Cerebellar nuclear complex (tissue), 1 donor: Measurements from ENCODE around the gene UNC5CL.

Experiments
- DNase-seq, 2 experiments: peaks; one replicate each; lab custom pipeline; 2025; lab: John Stamatoyannopoulos, UW

Gene UNC5CL

DNA sequence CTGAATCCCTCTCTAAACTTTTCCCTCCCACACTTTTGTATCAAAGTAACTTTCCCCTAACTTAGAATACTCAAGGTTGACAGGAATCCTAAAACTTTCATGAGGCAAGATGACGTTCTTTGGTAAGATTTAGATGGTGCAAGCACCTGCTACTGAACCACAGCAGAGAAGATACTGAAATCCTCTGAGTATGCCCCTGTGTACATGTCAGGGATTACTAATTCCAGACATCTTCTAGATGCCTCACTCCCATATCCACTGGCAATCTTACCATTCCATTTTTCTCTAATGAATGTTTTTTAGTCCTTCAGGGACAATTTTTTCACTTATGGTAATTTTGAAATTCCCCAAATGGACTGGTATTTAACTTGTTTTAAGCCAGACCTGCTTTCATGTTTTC lies 23.0 kb upstream of the UNC5CL start:
- no peak for DNase-seq

DNA sequence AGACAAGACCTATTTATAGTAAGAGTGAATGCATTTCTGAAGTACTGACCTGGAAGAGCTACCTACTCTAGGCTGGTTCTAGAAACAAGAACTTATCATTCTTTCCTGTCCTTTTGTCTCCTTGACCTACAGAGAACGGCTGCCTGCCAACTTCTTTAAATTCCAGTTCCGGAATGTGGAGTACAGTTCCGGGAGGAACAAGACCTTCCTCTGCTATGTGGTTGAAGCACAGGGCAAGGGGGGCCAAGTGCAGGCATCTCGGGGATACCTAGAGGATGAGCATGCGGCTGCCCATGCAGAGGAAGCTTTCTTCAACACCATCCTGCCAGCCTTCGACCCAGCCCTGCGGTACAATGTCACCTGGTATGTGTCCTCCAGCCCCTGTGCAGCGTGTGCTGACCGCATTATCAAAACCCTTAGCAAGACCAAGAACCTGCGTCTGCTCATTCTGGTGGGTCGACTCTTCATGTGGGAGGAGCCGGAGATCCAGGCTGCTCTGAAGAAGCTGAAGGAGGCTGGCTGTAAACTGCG lies 22.2 kb upstream of the UNC5CL start:
- no peak for DNase-seq

DNA sequence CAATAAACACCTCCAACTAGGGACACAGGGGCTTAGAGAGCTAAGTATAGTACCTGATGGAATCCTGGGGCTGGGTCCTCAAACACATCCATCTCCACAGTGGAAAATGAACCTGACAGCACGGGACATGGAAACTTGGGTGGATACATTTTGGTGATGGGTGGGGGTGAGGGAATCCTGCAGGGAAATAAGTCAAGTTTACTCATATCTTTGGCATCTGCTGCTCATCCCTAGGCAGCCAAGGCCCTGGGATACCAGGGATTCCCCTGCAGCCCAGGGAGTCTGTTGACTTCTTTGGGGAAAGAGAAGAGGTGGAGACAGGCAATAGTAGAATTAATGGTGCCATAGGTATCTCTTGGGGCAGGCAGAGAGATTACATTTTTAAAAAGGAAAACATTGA lies 20.5 kb upstream of the UNC5CL start:
- no peak for DNase-seq

DNA sequence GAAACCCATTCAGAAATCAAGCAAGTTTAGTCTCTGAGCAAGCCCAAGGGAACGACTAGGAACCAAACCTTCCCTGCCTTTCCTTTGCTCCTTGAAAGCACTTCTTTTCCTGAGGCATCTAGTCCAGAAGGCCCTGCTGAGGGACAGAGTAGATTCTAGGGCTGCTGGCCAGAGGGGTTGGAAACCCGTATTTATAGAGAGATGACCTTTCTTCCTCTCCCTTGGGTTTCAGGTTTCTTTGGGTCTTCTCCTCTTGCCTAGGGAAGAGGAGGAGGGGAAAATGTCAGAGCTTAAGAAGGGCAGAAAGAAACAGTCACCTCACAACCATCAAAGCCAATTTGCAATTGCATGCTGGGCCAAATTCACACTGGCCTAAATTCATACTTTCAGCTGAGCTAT lies 19.8 kb upstream of the UNC5CL start:
- no peak for DNase-seq

DNA sequence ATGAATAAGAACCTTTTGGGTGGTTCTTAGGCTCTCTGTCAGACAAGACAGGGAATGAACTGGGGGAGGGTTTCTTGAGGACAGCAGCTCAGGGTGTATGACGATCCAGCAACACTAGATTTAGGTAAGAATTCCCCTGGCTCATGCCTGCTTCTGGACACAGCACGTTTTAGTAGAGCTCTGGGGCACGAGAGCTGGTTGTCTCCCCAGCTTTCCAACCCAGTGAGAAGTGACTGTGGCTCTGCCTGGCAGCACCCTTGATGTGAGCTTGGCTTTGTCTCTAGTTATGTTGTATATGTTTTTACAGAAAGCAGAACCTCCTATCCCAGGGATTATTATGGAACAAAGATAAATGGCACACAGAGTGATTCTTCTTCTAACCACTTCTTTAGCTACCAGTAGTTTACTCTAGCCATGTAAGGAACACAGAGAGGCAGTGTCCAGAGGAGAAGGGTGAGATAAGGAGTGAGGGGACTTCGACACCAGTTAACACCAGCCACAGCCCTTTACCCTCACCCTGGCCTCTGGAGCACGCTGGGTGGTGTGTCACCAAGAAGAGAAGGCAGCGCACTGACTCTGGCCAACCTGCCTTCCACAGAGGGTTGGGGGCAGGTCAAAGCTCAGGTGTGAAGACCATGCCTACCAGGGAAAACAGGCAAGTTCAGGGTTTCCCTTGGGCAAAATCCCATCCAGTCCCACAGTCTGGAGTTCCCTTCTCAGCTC lies 17.9 kb upstream of the UNC5CL start:
- DNase-seq, result no peak

DNA sequence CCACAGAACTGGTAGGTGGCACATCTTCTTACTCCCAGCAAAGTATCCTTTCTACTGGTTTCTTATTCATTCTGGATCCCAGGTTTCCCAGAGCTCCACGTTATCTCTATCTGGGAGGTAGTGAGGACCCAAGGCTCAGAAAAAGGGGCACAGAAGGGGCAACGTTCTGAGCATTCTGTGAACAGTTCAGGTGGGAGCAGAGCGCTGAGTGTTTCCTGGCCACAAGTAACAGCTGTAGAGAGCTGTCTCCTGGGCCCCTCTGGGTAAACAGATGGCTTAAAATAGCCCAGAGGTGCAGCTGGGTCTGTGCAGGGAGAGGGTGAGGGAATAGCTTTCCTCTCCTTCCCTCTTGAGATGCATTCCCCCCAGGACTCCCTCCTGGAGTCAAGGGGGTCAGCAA lies 16.1 kb upstream of the UNC5CL start:
- no peak for DNase-seq

DNA sequence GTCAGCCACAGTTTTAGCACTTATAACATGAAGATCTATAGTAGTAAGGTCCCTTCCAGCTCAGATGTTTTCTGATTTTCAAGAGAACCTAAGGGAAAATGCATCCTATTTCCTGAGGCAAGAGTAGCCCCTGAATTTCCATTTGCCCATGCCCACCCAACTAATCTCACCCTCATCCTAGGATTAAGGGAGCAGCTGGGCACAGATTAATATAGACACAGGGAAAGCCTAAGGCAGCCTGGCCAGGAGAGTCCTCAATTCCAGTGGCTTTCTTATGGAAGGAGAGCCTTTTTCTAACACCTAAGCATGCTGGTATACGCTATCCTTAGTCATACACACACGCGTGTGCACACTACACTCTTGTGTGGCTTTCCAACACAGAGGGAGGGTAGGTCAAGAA lies 15.5 kb upstream of the UNC5CL start:
- DNase-seq, result no peak

DNA sequence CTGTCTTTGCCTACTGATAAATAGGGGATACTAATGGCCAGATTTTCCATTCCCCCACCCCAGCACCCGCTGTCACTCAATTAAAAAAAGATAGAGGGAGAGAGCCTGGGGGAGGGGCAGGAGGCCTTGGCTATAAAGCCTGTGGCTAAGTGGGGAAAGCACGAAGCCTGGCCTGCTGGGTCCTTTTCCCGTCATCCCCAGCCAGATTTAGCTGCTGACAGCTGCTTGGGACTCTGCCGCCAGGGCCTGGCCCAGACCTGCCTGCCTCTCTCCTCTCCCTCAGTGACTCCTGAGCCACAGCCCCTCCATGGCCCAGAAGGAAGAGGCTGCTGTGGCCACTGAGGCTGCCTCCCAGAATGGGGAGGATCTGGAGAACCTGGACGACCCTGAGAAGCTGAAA lies 14.0 kb upstream of the UNC5CL start, which contains the start of gene APOBEC2:
Gene APOBEC2 (plus strand): TSS at position 162 of the 400 bp plus-strand sequence. CDS start 146 bp downstream, at position 308.
- DNase-seq, result no peak

DNA sequence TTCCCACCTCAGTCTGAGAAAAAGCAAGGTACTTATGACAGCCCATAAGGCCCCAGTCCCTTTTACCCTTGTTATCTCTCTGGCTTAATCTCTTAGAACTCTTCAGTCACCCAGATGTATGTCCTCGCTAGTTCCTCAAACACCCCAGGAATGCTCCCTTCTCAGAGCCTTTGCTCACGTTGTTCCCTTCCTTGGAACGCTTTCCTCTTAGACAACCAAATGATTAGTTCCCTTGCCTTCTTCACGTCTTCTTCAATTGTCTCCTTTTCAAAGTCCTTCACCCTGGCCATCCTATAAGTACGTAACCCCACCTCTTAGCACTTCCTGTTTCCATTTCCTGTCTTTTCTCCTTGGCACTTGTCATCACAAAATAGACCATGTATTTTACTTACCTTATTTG lies 12.9 kb upstream of the UNC5CL start:
- DNase-seq, result no peak

DNA sequence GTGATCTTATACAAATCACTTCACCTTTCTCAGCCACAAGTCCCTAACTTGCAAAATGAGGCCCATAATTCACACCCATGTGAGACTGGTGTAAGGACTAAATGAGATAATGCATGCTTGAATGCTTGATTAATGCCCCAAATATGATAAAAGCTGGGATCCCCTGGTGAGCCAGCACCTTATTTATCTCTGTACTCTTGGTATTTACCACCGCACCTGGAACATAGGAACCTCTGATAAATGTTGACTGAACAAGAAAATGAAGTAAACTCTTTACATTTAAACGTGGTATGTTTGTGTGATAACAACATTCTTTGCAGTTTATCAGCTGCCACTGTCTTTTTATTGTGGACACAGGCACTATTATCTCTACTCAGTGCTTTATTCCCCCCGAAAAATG lies 11.5 kb upstream of the UNC5CL start:
- DNase-seq, result no peak

DNA sequence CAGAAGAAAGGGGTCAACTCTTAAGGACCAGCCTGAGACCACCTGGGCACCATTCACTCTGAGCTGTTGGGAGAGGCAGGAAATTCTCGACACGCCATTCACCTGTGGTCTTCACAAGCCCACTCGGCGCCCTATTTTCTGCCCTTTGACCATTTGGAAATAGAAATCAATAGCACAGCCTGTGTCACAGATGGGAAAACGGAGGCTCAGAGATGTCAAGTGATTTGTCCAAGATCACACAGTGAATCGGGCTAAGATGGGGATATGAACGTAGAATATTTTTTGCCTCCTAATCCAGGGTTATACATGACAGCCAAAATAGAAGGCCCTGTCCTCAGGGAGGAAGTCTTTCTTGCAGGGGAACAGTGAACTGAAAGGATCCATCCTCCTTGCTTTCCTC lies 10.9 kb upstream of the UNC5CL start:
- no peak for DNase-seq

DNA sequence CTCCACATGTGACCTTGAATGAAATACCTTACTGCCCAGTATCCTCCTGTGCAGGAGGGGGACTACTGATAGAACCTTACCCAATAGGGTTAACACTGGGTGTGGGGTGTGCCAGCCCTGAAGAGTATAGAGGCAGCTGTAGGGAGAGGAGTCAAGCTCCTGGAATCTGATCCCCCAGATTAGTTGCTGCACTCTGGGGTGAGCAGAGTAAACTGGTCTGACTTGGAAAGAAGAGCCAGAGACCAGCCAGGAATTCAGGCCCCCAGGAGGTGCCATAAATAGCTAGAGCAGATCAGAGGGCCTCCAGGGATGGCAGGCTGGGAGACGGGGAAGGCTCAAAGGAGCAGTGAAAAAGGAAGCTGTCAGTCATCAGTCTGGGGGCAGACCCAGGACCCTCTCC lies 10.5 kb upstream of the UNC5CL start:
- no peak for DNase-seq

DNA sequence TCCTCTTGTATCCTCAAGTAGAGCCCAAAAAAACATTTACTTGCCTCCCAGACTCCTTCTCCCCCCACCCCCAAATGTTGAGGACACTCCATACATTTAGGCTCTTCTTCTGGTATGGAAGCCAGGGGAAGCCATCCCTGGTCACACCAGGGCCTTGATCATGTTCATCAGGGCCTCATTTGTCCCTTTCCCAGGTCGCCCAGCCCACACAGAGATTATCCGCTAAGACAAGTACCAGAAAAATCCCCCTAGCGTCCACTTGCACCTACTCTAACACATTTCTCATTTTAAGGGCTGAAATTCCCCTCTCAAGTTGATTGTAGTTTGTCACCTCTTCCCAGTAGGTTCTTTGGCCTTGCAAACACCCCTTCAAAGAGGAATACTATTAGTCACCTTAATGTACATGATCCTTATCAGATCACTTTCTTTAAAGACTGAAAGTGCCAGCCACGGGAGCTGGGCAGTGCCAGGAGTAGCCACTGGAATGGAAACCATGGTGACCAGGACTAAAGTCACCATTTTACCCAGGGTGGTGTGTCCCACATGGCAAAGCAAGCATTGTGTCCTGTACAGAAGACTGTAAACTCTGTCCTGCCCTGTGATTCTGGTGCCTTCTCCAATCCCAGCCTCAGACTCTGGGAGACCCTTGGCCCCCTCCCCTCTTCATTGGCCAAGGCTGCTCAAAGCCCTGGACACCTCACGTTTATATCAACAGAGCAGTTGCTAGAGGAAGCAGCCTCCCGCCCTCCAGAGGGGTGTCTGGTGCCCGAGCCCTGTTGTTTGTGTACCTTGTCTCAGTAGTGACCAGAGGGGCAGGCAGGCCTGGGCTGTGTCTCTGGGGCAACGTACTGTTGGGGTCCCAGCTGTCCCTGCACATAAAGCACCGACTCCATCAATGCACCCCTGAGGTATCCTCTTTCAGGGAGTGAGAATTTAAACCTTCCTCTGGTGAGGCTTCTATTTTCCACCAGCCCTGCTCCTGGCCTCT lies 9.0 kb upstream of the UNC5CL start:
- DNase-seq, result no peak

DNA sequence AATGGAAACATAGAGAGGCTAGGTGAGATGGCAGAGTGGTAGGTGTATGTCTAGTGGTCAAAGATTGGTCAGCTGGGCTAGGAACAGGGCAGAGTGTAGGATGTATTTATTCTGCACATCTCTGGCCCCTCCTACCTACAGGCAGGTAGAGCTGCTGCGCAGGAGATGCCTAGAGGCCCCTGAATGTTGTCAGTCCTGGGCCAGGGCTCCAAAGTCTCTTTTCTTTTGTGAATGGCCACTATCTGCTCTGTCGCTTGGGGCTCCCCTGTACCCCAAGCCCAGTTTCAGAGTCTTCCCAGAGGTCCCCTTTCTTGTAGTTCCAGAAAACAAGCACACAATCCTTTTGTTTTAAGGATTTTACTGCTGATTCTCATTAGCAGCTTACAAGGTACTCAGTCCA lies 8.3 kb upstream of the UNC5CL start:
- DNase-seq, result no peak

DNA sequence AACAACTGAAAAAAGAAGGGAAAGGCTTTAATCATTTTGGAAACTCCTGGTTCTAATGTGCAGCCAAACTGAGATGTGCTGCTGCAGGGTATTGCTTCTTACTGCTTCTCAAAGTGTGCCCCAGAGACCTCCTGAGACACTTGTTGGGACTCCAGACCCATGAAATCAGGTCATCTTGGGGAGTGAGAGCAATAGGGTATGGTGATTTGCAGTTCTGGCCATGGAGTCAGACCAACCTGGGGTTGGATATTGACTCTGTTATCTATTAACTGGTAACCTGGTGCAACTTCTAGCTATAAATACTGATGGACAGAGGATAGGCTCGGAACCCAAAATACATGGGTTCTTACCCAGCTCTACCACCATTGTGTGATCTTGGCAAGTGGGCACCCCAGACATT lies 7.1 kb upstream of the UNC5CL start:
- no peak for DNase-seq

DNA sequence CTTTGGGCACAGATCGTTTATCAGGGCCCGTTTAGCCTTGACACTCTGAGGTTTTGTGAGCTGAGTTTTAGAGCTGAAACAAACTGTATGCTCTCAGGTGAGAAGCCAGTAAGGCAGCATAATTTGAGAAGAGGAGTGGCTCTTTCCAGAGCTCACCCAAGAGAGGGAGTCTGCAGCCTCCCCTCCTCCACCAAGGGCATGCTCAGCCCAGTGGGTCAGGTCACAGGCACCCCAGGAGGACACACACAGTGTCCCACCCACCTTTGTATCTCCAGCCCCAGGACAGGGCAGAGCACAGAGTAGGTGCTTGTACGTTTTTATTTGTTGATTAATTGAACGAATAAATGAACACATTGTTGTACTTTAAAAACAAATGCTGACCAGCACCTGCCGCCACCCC lies 6.6 kb upstream of the UNC5CL start:
- DNase-seq, result no peak

DNA sequence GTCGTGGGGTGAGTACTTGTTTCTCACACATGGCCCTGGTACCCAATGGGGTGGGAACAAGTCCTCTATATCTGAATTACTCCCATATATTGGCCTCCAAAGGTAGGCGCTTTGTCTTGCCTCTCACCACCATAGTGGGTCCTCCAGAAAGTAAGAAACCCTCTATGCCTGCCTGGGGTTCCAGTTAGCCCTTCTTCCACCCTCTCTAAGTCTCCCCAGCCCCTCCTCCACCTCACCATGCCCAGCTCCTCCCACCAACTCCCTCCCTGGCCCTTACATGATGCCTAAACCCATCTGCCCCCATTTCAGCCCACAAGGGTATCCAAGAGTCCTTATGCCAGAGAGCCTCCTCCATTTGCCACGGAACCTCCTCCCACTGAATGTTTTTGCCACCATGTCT lies 4.1 kb upstream of the UNC5CL start:
- DNase-seq, result no peak

DNA sequence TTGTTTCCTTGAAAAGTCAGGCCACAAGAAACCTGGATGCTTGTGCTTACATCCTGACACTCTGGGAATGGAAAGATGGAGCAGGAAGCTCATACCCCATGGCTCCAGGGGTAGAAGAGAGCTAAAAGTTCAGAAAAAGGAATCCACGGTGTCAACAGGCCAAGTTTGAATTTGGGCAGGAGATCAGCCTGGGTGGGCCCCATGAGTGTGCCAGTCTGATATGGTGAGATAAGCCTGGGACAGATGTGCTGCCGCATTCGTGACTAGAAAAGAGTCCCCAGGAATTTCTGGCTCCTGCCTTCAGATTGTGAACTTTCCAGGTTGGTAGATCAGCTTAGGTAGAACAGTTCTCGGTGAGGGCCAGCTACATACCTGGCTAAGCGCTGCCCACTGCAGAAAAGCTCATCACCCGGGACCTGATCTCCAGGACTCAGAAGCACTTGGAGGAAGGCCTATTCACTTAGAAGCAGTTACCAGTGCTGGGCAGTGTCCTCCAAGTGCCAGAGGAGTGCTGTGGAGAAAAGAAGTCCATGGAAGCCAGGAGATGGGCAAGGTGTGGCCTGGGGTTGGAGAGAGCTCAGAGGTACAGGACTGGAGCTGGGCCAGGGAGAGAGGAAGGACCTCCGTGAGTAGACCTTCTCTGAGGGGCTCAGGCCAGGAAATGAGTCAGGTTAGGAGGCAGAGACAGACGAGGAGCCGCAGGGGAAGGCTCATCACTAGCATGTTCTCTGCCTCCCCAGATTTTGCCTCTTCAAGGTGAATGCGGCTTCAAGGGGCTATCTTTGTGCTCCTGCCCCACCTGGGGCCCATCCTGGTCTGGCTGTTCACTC lies 3.4 kb upstream of the UNC5CL start, which contains the start of gene TSPO2:
Gene TSPO2 (plus strand): TSS at position 242 of the 830 bp plus-strand sequence. CDS start 519 bp downstream, at position 761.
- no peak for DNase-seq

DNA sequence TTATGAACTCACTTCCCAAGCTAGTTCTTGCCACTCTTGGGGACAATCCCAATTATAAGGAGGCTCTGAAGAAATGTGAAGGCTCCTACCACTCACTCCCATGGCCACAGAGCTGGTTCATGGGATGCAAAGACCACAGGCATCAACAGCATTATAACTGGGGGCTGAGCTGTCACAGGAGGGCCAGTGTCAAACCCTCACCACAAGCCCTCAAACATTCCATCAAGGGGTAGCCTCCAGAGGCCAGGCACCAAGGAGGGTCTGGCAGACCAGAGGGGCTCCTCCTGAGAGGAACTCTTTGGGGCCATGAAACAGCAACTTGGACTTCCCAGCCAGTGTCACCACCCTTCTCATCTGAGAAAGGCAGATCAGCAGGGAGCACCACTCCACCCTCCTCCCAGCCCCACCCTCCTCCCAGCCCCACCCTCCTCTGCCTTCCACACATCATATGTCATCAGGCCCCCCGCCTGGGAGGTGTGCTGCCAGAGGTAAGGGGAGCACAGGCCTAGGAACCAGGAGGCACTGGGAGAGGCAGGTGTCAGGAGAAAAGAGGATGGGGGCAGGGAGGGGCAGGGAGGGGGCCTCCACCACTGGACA lies 2.0 kb upstream of the UNC5CL start:
- no peak for DNase-seq

DNA sequence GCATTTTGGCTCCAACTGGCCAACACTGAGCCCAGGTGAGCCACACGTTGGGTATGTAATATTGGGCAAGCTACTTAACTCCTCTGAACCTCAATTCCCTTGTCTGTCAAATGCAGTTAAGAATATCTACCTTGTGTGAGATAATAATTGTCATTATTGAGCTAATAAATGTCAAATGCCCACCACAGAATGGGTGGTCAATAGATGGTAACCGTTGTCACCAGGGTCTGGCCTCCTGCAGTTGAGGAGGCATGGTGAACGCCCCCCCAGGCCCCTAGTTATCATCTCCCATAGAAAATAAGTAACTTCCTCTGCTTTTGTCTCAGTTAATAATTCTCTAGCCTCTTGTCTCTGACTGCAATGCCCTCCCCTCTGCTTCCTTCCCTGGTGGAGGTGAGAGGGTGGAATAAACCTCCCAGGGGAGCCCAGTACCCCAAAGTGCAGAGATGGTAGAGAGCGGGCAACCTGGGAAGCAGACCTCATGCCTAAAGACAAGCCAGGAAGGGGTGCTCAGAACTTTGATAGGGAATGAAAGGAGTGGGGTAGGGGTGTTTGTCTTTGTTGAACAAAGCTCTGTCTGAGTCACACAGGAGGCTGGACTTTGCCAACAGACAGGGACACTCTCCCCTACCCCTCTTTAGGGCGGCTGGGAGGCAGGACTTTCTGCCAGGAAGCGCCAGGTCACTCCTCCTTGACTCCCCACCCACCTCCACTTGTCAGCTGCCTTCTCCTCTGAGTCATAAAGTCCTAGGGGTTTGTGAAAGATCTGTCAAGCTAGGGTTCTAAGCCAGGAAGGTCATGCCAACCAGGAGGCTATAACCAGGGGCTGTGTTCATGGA lies 1.3 kb upstream of the UNC5CL start:
- DNase-seq, result no peak

DNA sequence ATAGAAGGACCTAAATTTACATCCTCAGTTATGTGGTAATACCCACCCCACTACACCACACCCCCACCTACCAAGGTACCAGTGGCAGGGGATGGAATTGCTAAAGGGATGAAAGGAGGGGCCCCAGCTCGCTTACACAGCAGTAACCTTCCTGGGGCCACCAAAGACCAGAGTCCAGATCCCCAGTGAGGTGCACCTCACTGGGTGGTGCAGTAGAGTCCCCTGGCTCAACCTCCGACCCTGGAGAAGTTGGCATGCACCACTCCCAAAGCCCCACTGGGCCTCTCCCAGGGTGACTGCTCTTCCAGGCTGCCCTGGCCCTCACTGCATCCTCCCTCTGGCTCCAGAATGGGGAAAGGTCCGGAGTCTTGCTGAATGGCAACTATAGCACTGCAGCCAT lies 816 bp downstream of the UNC5CL start:
- no peak for DNase-seq
